Karpas-422 (cell line): ENCODE measurements around the gene EDC4. TPM values are rescaled to one million over a fixed set of nuclear protein-coding genes. Genes with fewer than 3 reads are reported as not detected.
A peak's percentile ranks its signal among the peaks of the same experiment; 100 is the strongest.
"Not testable (repeated sequence)": the region's sequence is repeated elsewhere in the genome, so short reads cannot be mapped to it uniquely, and the experiment has no call there.

Source experiments
- DNase-seq: peaks from one replicate; pipeline ENCODE4 v3.0.0-alpha.2; 2015
- H2AFZ ChIP-seq: fragments of 200-600 bp; sonication (generic); 2 replicates; pipeline ENCODE4 v1.6.1; 2014; ENCODE audit warnings: antibody characterized with exemption, low read length, mixed read lengths
- H3K27ac ChIP-seq: fragments of 200-600 bp; sonication (generic); 2 replicates; pipeline ENCODE4 v1.5.1; 2014; ENCODE audit warnings: mild to moderate bottlenecking, low read length, moderate library complexity
- H3K27me3 ChIP-seq: fragments of 200-600 bp; sonication (generic); 2 replicates; pipeline ENCODE4 v1.6.1; 2014; ENCODE audit warnings: low read length, mixed read lengths
- H3K36me3 ChIP-seq: fragments of 200-600 bp; sonication (generic); 2 replicates; pipeline ENCODE4 v1.6.1; 2014; ENCODE audit warnings: low read length, mixed read lengths; ENCODE audit not compliant: insufficient read depth
- H3K4me1 ChIP-seq: fragments of 200-600 bp; sonication (generic); 2 replicates; pipeline ENCODE4 v1.6.1; 2014; ENCODE audit warnings: mild to moderate bottlenecking, low read length, mixed read lengths
- H3K4me2 ChIP-seq: fragments of 200-600 bp; sonication (generic); 2 replicates; pipeline ENCODE4 v1.6.1; 2014; ENCODE audit warnings: low read length, low read depth, mild to moderate bottlenecking; ENCODE audit not compliant: poor library complexity, severe bottlenecking
- H3K4me3 ChIP-seq: fragments of 200-600 bp; sonication (generic); 2 replicates; pipeline ENCODE4 v1.5.1; 2014; ENCODE audit warnings: mild to moderate bottlenecking, antibody characterized with exemption, low read length, mixed read lengths
- H3K79me2 ChIP-seq: fragments of 200-600 bp; sonication (generic); 2 replicates; pipeline ENCODE4 v1.6.1; 2014; ENCODE audit warnings: mild to moderate bottlenecking, low read length, mixed read lengths
- H3K9ac ChIP-seq: fragments of 200-600 bp; sonication (generic); 2 replicates; pipeline ENCODE4 v1.6.0; 2014; ENCODE audit warnings: low read length
- H3K9me2 ChIP-seq: fragments of 200-600 bp; sonication (generic), shearing (Covaris generic); replicated peaks from 2 replicates; pipeline ENCODE4 v1.6.0; 2014; ENCODE audit warnings: mild to moderate bottlenecking, low read length, moderate library complexity; ENCODE audit not compliant: insufficient read depth
- H3K9me3 ChIP-seq: fragments of 300-700, 200-600 bp; sonication (generic); 2 replicates; pipeline ENCODE4 v1.6.1; 2014; ENCODE audit warnings: low read length, mixed read lengths
- H4K20me1 ChIP-seq: fragments of 200-600 bp; sonication (generic); 2 replicates; pipeline ENCODE4 v1.6.1; 2014; ENCODE audit warnings: mild to moderate bottlenecking, antibody characterized with exemption, low read length, low read depth; ENCODE audit not compliant: insufficient read depth
- total RNA-seq: library from RNA; depleted of rRNA; stranded (reverse); fragments of >200 nt; shearing (Covaris generic); gene quantifications from 2 replicates; pipeline ENCODE4 v1.2.3, GENCODE V29; 2014; ENCODE audit warnings: low replicate concordance; rRNA removed

Gene EDC4
- total RNA-seq: 46.4 and 52.1 TPM in 2 replicates

GRCh38 chr16:67872631-67873434, at the start of gene EDC4:
Gene EDC4 (plus strand): TSS chr16:67873052. CDS start chr16:67873262, 210 bp downstream.
- Histone ChIP-seq H3K4me1 (peaks cover 24% of the 10 kb centered on the region), H2AFZ (peak within 1 kb of the TSS; percentile 41; the same call in 1 of the 2 replicates), H3K79me2 (peaks cover 38% of the 10 kb centered on the region), H3K4me3 (peak within 1 kb of the TSS; percentile 74), H4K20me1 (peaks cover 16% of the 10 kb centered on the region; the same call in 1 of the 2 replicates), H3K4me2 (peak within 1 kb of the TSS; percentile 75), H3K27ac (peak within 1 kb of the TSS; percentile 47; the same call in 1 of the 2 replicates), H3K9me2 (no peaks in the 10 kb centered on the region), H3K9ac (peak within 1 kb of the TSS; percentile 91), H3K36me3 (peaks cover 28% of the 10 kb centered on the region; the same call in 1 of the 2 replicates), H3K9me3 (no peaks in the 10 kb centered on the region), H3K27me3 (no peaks in the 10 kb centered on the region)
- peak; percentile 94 for DNase-seq

GRCh38 chr16:67825119-67825518, 47.7 kb upstream of the EDC4 start:
- H3K4me1 ChIP-seq: no peaks in the 10 kb centered on the region
- H3K27me3 ChIP-seq: no peaks in the 10 kb centered on the region
- H2AFZ ChIP-seq: no peak overlapping the region
- no peaks in the 10 kb centered on the region for H3K9me2 ChIP-seq
- no peaks in the 10 kb centered on the region for H3K9me3 ChIP-seq
- no peaks in the 10 kb centered on the region for H4K20me1 ChIP-seq
- peak; percentile 37 for DNase-seq
- H3K36me3 ChIP-seq: no peaks in the 10 kb centered on the region
- H3K4me3 ChIP-seq: no peak overlapping the region
- H3K79me2 ChIP-seq: no peaks in the 10 kb centered on the region
- no peak overlapping the region for H3K27ac ChIP-seq
- no peak overlapping the region for H3K9ac ChIP-seq
- no peak overlapping the region for H3K4me2 ChIP-seq

GRCh38 chr16:67825906-67826305, 46.9 kb upstream of the EDC4 start:
- Histone ChIP-seq H3K27me3 (no peaks in the 10 kb centered on the region), H3K9ac (no peak overlapping the region), H2AFZ (no peak overlapping the region), H3K4me2 (no peak overlapping the region), H3K4me1 (no peaks in the 10 kb centered on the region), H3K9me2 (no peaks in the 10 kb centered on the region), H3K9me3 (no peaks in the 10 kb centered on the region), H4K20me1 (no peaks in the 10 kb centered on the region), H3K4me3 (no peak overlapping the region), H3K36me3 (no peaks in the 10 kb centered on the region), H3K79me2 (no peaks in the 10 kb centered on the region), H3K27ac (no peak overlapping the region)
- DNase-seq: peak; percentile 20

- Histone ChIP-seq H3K9ac (no peak overlapping the region), H3K4me2 (no peak overlapping the region), H3K4me3 (no peak overlapping the region), H3K79me2 (peaks cover 12% of the 10 kb centered on the region), H2AFZ (no peak overlapping the region), H3K36me3 (no peaks in the 10 kb centered on the region), H3K9me3 (no peaks in the 10 kb centered on the region), H3K9me2 (no peaks in the 10 kb centered on the region), H3K4me1 (peaks cover 10% of the 10 kb centered on the region), H4K20me1 (no peaks in the 10 kb centered on the region), H3K27ac (no peak overlapping the region), H3K27me3 (no peaks in the 10 kb centered on the region)
- no peak for DNase-seq
Observed at GRCh38 chr16:67828651-67829050, 44.2 kb upstream of the EDC4 start.

- Histone ChIP-seq H4K20me1 (no peaks in the 10 kb centered on the region), H3K36me3 (no peaks in the 10 kb centered on the region), H3K27ac (no peak overlapping the region), H3K9me2 (no peaks in the 10 kb centered on the region), H3K27me3 (no peaks in the 10 kb centered on the region), H3K4me2 (peak overlapping the region; percentile 85), H3K4me3 (peak overlapping the region; percentile 75), H2AFZ (no peak overlapping the region), H3K79me2 (peaks cover 12% of the 10 kb centered on the region), H3K9me3 (no peaks in the 10 kb centered on the region), H3K9ac (peak overlapping the region; percentile 87), H3K4me1 (peaks cover 16% of the 10 kb centered on the region)
- no peak for DNase-seq
Observed at GRCh38 chr16:67833030-67833414, 39.8 kb upstream of the EDC4 start.

GRCh38 chr16:67833415-67834241, 39.2 kb upstream of the EDC4 start:
- Histone ChIP-seq H3K9me2 (no peaks in the 10 kb centered on the region), H3K36me3 (no peaks in the 10 kb centered on the region), H4K20me1 (no peaks in the 10 kb centered on the region), H3K4me3 (peak overlapping the region; percentile 75), H3K9me3 (no peaks in the 10 kb centered on the region), H3K4me1 (peaks cover 16% of the 10 kb centered on the region), H3K79me2 (peaks cover 12% of the 10 kb centered on the region), H3K9ac (peak overlapping the region; percentile 87), H3K27ac (no peak overlapping the region), H3K27me3 (no peaks in the 10 kb centered on the region), H3K4me2 (peak overlapping the region; percentile 85), H2AFZ (peak overlapping the region; percentile 83)
- peak; percentile 98 for DNase-seq

GRCh38 chr16:67834242-67834614, 38.6 kb upstream of the EDC4 start:
- Histone ChIP-seq H3K79me2 (peaks cover 12% of the 10 kb centered on the region), H3K9me2 (no peaks in the 10 kb centered on the region), H4K20me1 (no peaks in the 10 kb centered on the region), H2AFZ (peak overlapping the region; percentile 83), H3K4me3 (peak overlapping the region; percentile 75), H3K9ac (peak overlapping the region; percentile 87), H3K27me3 (no peaks in the 10 kb centered on the region), H3K9me3 (no peaks in the 10 kb centered on the region), H3K27ac (no peak overlapping the region), H3K4me1 (peaks cover 16% of the 10 kb centered on the region), H3K4me2 (peak overlapping the region; percentile 85), H3K36me3 (no peaks in the 10 kb centered on the region)
- no peak for DNase-seq

GRCh38 chr16:67837190-67837589, 35.7 kb upstream of the EDC4 start:
- not testable (repeated sequence) for H3K9me2 ChIP-seq, DNase-seq, H3K9me3 ChIP-seq, H3K36me3 ChIP-seq, H3K9ac ChIP-seq, H3K4me2 ChIP-seq, H2AFZ ChIP-seq, H3K4me3 ChIP-seq, H3K27ac ChIP-seq, H4K20me1 ChIP-seq, H3K27me3 ChIP-seq
- peaks cover 21% of the 10 kb centered on the region for H3K4me1 ChIP-seq
- peaks cover 12% of the 10 kb centered on the region for H3K79me2 ChIP-seq
